Adrenal gland (tissue), 12 donors: ENCODE measurements around the gene MARK3. TPM values are rescaled to one million over a fixed set of nuclear protein-coding genes. Genes with fewer than 3 reads are reported as not detected.

Experiments
- DNase-seq, 7 donors: peaks; one replicate each; pipeline ENCODE4 v3.0.0-alpha.2; 2019 to 2020
- H3K27ac ChIP-seq, 5 donors: fragments of 200-600 bp; sonication (generic) in 4 of 5; 1 replicate in 3 of 5; 2 replicates in 2 of 5; pipeline versions ENCODE4 v1.5.1 to v1.8.0; 2016 to 2020; ENCODE audit warnings: mild to moderate bottlenecking in 1 of 5
- H3K27me3 ChIP-seq: fragments of 200-600 bp; 2 replicates; pipeline ENCODE4 v1.8.0; 2021
- H3K36me3 ChIP-seq, 2 donors: fragments of 200-600 bp; replicated peaks in 1 of 2; 1 replicate in 1 of 2; 2 replicates in 1 of 2; pipeline versions ENCODE4 v1.5.1 to v1.8.0; 2018 to 2022
- H3K4me1 ChIP-seq, 2 donors: fragments of 200-600 bp; replicated peaks in 1 of 2; 1 replicate in 1 of 2; 2 replicates in 1 of 2; pipeline versions ENCODE4 v1.5.1 to v1.8.0; 2018 to 2021
- H3K4me3 ChIP-seq, 4 donors: fragments of 200-600 bp; sonication (generic) in 3 of 4; one replicate each; pipeline ENCODE4 v1.5.1; 2016 to 2018
- H3K9me3 ChIP-seq, 3 donors: fragments of 200-600 bp; sonication (generic) in 1 of 3; replicated peaks in 1 of 3; 1 replicate in 2 of 3; 2 replicates in 1 of 3; pipeline versions ENCODE4 v1.5.1 to v1.8.0; 2016 to 2021
- POLR2A ChIP-seq, 2 donors: fragments of 450-650 bp; IDR thresholded peaks; one replicate each; pipeline ENCODE4 v1.6.1; 2017; ENCODE audit warnings: antibody characterized with exemption in 2 of 2, mild to moderate bottlenecking in 2 of 2, moderate library complexity in 1 of 2
- WGBS, 4 donors: extraction: QIAGEN DNeasy Blood & Tissue Kit in 2 of 4; methylation state at CpG; one replicate each; pipeline versions ENCODE4 v1.1.5 to v1.1.7; 2013 to 2017; 5-methylcytosine and 5-hydroxymethylcytosine counted together
- intact Hi-C, 2 donors: fragments of 100-400 bp; cut with DNase I; formaldehyde crosslinking; loops; one replicate each; pipeline versions ENCODE4 v1.14.1 to v1.15.0; 2022 to 2023
- polyA plus RNA-seq, 3 donors: library from polyadenylated mRNA; stranded (reverse); fragments of 200-250 nt in 2 of 3; fragments of 350-450 nt in 1 of 3; fragmentation: Illumina TruSeq in 1 of 3; extraction: RNeasy Lipid Tissue Mini Kit (QIAGEN cat#74804) in 1 of 3; gene quantifications; one replicate each; pipeline ENCODE4 v1.2.3, GENCODE V29; 2013 to 2014
- total RNA-seq, 9 donors: library from RNA; depleted of rRNA in 4 of 9; stranded (reverse); fragments of >200 nt in 4 of 9; fragments of 120-200 nt in 1 of 9; fragmentation: NEBNext Ultra II Directional in 1 of 9; extraction: Animal tissue kit (Norgen Biotek cat#: 25700) in 1 of 9; gene quantifications; one replicate each; pipeline versions ENCODE4 v1.1.0 to v1.2.4, GENCODE V29; 2013 to 2023
- TF ChIP-seq, protein P1 (sequence below), 6 experiments: fragments of 450-650 bp in 4 of 6; fragments of 200-600 bp in 2 of 6; sonication (generic) in 1 of 6; IDR thresholded peaks; 1 replicate in 5 of 6; 2 replicates in 1 of 6; pipeline versions ENCODE4 v1.5.1 to v1.8.0; 2016 to 2021; ENCODE audit warnings: antibody characterized with exemption in 6 of 6, mild to moderate bottlenecking in 2 of 6, moderate library complexity in 1 of 6
- donor health status: healthy with polysubstance abuse.
- donor health status: Bipolar disorder and iron deficiency.
- donor health status: DM: yes; HTN: yes; CAD: no.
- donor health status: DM: no; HTN: no; CAD: no.
- donor health status: DM: no; HTN: no; CAD: no.
- donor health status: DM: yes; HTN: yes; CAD: no.

Gene MARK3
- total and polyA plus RNA-seq, 12 donors = 73.1 to 233 (median 94.6) TPM

DNA sequence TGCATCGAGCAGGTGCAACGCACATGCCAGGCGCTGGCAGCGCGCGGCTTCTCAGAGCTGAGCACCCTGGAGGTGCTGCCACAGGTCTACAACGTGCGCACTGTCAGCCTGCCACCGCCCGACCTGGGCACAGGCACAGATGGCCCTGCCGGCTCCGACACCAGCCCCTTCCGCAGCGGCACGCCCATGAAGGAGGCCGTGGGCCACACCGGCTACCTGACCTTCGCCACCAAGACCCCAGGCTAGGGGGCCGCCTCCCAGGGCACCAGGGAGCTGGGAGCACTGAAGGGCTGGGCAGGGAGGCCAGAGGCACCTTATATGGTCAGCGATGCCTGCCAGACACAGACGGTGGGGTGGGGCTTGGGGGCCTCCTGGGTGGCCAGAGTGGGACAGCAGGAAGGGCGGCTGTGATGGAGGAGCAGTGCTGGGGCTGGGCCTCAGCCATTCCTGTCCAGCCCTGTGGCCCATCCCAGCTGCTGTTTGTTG lies 149.4 kb downstream of the MARK3 start:
- no peak for TF ChIP-seq POLR2A (IDR thresholded peaks at IDR 0.05)
- TF ChIP-seq, protein P1, sequence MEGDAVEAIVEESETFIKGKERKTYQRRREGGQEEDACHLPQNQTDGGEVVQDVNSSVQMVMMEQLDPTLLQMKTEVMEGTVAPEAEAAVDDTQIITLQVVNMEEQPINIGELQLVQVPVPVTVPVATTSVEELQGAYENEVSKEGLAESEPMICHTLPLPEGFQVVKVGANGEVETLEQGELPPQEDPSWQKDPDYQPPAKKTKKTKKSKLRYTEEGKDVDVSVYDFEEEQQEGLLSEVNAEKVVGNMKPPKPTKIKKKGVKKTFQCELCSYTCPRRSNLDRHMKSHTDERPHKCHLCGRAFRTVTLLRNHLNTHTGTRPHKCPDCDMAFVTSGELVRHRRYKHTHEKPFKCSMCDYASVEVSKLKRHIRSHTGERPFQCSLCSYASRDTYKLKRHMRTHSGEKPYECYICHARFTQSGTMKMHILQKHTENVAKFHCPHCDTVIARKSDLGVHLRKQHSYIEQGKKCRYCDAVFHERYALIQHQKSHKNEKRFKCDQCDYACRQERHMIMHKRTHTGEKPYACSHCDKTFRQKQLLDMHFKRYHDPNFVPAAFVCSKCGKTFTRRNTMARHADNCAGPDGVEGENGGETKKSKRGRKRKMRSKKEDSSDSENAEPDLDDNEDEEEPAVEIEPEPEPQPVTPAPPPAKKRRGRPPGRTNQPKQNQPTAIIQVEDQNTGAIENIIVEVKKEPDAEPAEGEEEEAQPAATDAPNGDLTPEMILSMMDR (IDR thresholded peaks at IDR 0.05) = no peak
- no peaks in the 10 kb centered on the region for H3K27me3 ChIP-seq
- no peak overlapping the region for H3K4me3 ChIP-seq
- H3K36me3 ChIP-seq = no peaks in the 10 kb centered on the region
- H3K9me3 ChIP-seq = no peaks in the 10 kb centered on the region
- 86 to 90% (median 89%) methylated on average over 17 to 22 of the region's 22 CpGs; no CpG with 5 or more reads in 1 of the 4 donors for WGBS, 4 donors
- H3K27ac ChIP-seq = peak overlapping the region in 3 of 5 donors; percentile 35 to 83 (median 45)
- H3K4me1 ChIP-seq = peaks cover 19 to 25% of the 10 kb centered on the region in 2 donors
- intact Hi-C loops = no loop called here
- no peak for DNase-seq

DNA sequence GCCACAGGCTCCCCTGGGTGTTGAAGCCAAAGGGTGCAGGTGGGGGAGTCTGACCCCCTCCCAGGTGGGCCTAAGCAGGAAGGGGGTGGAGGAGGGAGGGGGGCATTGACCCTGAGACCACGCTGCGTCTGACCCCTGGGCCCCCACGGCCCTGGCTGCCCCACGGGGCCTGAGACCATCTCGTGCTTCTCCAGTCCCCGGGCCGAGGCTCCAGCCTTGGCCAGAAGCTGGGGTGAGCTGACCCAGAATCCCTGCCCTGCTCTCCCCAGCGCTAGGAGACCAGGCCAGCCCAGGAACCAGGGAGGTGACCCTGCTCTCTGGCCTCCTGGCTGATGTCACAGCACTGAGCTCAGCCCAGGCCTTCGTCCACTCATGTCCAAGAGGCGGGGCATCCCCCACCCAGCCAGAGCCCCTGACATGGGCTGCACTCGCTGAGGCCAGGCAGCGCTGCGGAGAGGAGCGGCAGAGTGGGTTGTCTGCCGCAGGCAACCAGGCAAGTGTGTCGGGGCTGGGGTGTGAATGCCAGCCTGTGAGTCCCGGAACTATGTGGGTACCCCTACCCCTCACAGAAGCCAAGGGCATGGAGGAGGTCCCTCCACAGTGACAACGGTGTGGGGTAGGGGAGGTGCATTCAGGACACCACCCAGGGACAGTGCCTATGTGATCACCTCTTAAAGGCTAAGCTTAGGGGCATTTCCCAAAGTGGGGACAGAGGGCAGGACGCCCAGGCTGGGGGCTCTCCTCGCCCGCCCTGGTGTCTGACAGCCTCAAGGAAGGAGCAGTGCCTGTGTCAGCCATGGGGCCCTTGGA lies 150.1 kb downstream of the MARK3 start:
- DNase-seq = peak in 1 of 7 donors; percentile 51
- Histone ChIP-seq H3K4me1 (peaks cover 15 to 21% of the 10 kb centered on the region in 2 donors), H3K27me3 (no peaks in the 10 kb centered on the region), H3K36me3 (no peaks in the 10 kb centered on the region), H3K27ac (peak overlapping the region in 3 of 5 donors; percentile 26 to 83 (median 45)), H3K4me3 (no peak overlapping the region), H3K9me3 (no peaks in the 10 kb centered on the region)
- TF ChIP-seq, protein P1 (IDR thresholded peaks at IDR 0.05) = no peak
- TF ChIP-seq POLR2A (IDR thresholded peaks at IDR 0.05) = no peak
- WGBS, 4 donors = 64 to 84% (median 72%) methylated on average over 7 to 21 of the region's 21 CpGs
- intact Hi-C loops = no loop called here

DNA sequence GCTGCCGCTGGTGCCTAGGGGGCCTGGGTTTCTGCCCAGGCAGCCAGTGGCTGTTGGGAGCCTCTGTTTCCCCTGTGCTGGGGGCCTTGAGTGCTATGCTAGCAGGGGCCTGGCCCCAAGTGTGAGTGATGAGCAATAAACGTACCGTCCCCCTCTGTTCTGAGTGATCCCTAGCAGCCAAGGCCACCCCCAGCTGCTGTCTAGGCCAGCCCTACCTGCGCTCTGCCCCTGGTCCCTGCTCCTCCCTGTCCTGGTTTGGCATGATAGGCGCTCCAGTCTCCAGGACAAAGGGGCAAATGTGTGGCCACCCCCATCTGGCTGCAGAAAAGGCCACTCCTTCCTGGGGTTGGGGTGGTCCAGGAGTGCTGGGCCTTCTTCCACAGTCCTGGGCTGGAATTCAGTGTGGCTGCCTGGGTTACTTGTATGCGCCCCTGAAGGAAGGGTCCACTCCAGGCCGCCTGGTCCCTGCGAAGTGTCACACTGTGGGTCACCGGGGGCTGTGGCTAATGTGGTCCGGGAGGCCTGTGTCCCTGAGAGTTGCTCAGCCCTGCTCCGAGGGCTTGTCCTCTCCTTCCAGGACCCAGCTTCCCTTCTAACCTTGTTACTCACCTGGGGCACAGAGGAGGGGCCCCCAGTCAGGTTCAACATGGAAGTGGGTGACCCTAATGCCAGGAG lies 150.8 kb downstream of the MARK3 start:
- TF ChIP-seq, protein P1 (IDR thresholded peaks at IDR 0.05) = no peak
- TF ChIP-seq POLR2A (IDR thresholded peaks at IDR 0.05) = no peak
- H3K36me3 ChIP-seq = no peaks in the 10 kb centered on the region
- WGBS, 4 donors = 72 to 81% (median 77%) methylated on average over 3 to 11 of the region's 11 CpGs
- H3K9me3 ChIP-seq = no peaks in the 10 kb centered on the region
- peaks cover 22 to 24% of the 10 kb centered on the region in 2 donors for H3K4me1 ChIP-seq
- H3K4me3 ChIP-seq = no peak overlapping the region
- H3K27me3 ChIP-seq = no peaks in the 10 kb centered on the region
- DNase-seq = no peak
- H3K27ac ChIP-seq = peak overlapping the region in 3 of 5 donors; percentile 26 to 83 (median 45)
- intact Hi-C loops = no loop called here

DNA sequence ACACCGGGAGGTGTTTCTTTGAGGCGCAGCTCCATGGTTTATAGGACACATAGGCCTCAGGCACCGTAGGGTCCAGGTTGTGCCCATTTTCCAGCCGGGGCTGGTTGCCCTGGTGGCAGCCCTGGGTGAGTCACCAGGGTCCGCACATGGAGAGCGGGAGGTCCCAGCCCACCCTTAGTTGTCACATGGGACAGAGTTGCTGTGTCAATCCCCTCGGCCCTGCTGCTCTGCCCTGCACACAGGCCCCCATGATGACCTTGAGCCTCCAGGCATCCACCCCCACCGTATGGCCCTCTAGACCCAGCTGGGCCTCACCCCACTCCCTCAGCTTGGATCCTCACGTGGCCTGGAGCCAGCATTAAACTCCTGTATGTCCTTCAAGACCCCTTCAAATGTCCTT lies 151.5 kb downstream of the MARK3 start:
- intact Hi-C loops = no loop called here
- H3K4me1 ChIP-seq = peaks cover 23 to 25% of the 10 kb centered on the region in 2 donors
- H3K27ac ChIP-seq = peak overlapping the region in 2 of 5 donors; percentile 41 to 83

More for the DNA sequence above, 151.5 kb downstream of the MARK3 start:
- 36 to 80% (median 77%) methylated on average over 3 to 9 of the region's 9 CpGs for WGBS, 4 donors
- no peak for DNase-seq
- Histone ChIP-seq H3K4me3 (no peak overlapping the region), H3K36me3 (no peaks in the 10 kb centered on the region), H3K27me3 (no peaks in the 10 kb centered on the region), H3K9me3 (no peaks in the 10 kb centered on the region)
- no peak for TF ChIP-seq POLR2A (IDR thresholded peaks at IDR 0.05)
- TF ChIP-seq, protein P1 (IDR thresholded peaks at IDR 0.05) = no peak
